SU-DHL-6 (cell line): ENCODE results near the gene NKX6-2.

Experiments
- H2AFZ ChIP-seq: fragments of 200-600 bp; sonication (generic); 2 replicates; pipeline ENCODE4 v1.6.1; 2014; ENCODE audit warnings: low read depth, mild to moderate bottlenecking, moderate library complexity, mixed read lengths, antibody characterized with exemption, low read length; ENCODE audit not compliant: severe bottlenecking
- H3F3A ChIP-seq: fragments of 200-600 bp; shearing (Covaris generic); 2 replicates; pipeline ENCODE4 v1.6.0; 2016; ENCODE audit warnings: antibody characterized with exemption, mild to moderate bottlenecking; ENCODE audit not compliant: insufficient read depth
- H3K27ac ChIP-seq: fragments of 200-600 bp; sonication (generic); 2 replicates; pipeline ENCODE4 v1.5.1; 2016; ENCODE audit warnings: low read depth, mild to moderate bottlenecking, low read length, moderate library complexity, mixed read lengths
- H3K27me3 ChIP-seq: fragments of 200-600 bp; sonication (generic), shearing (Covaris generic); 2 replicates; pipeline ENCODE4 v1.6.0; 2014; ENCODE audit warnings: mild to moderate bottlenecking, low read length
- H3K36me3 ChIP-seq: fragments of 200-600 bp; sonication (generic); 2 replicates; pipeline ENCODE4 v1.6.1; 2014; ENCODE audit warnings: mild to moderate bottlenecking, low read length, mixed read lengths
- H3K4me2 ChIP-seq: fragments of 300-600, 200-600 bp; shearing (Covaris generic), sonication (generic); 2 replicates; pipeline ENCODE4 v1.6.0; 2014; ENCODE audit warnings: low read length, low read depth, mild to moderate bottlenecking; ENCODE audit not compliant: poor library complexity, severe bottlenecking
- H3K4me3 ChIP-seq: fragments of 200-600 bp; sonication (generic); 2 replicates; pipeline ENCODE4 v1.5.1; 2014; ENCODE audit warnings: antibody characterized with exemption, low read length, mild to moderate bottlenecking, mixed read lengths; ENCODE audit not compliant: insufficient read depth, poor library complexity, severe bottlenecking
- H3K79me2 ChIP-seq: fragments of 200-600 bp; sonication (generic); 2 replicates; pipeline ENCODE4 v1.6.1; 2014; ENCODE audit warnings: mild to moderate bottlenecking, low read length, moderate library complexity; ENCODE audit not compliant: insufficient read depth
- H3K9ac ChIP-seq: fragments of 200-600 bp; sonication (generic); 2 replicates; pipeline ENCODE4 v1.7.0; 2014; ENCODE audit warnings: mild to moderate bottlenecking, low read length
- H3K9me2 ChIP-seq: fragments of 200-600 bp; sonication (generic); replicated peaks from 2 replicates; pipeline ENCODE4 v1.6.1; 2014; ENCODE audit warnings: low read length; ENCODE audit not compliant: insufficient read depth
- H3K9me3 ChIP-seq: fragments of 200-600 bp; sonication (generic); 2 replicates; pipeline ENCODE4 v1.6.1; 2014; ENCODE audit warnings: low read length, mixed read lengths; ENCODE audit not compliant: insufficient read depth
- H4K20me1 ChIP-seq: fragments of 200-600 bp; sonication (generic); 2 replicates; pipeline ENCODE4 v1.6.1; 2014; ENCODE audit warnings: low read depth, mild to moderate bottlenecking, antibody characterized with exemption, low read length, moderate library complexity, mixed read lengths
- CTCF ChIP-seq: fragments of 200-600 bp; sonication (generic); IDR thresholded peaks from one replicate; pipeline ENCODE4 v1.5.1; 2017; ENCODE audit warnings: antibody characterized with exemption, mild to moderate bottlenecking, low read length, moderate library complexity; ENCODE audit not compliant: insufficient read depth, poor library complexity, severe bottlenecking
- EZH2phosphoT487 ChIP-seq: fragments of 200-600 bp; sonication (generic), shearing (Covaris generic); conservative IDR thresholded peaks from 2 replicates; pipeline ENCODE4 v1.6.1; 2018; ENCODE audit warnings: mild to moderate bottlenecking, antibody characterized with exemption, low read length, moderate library complexity, mixed read lengths

The NKX6-2 gene

GRCh38 chr10:132780356-132780755, 5.6 kb downstream of the NKX6-2 start:
- no peak for TF ChIP-seq CTCF
- TF ChIP-seq EZH2phosphoT487, result no peak
- H3K9ac ChIP-seq, result no peak overlapping the region
- H3F3A ChIP-seq, result no peaks in the 10 kb centered on the region
- H3K4me2 ChIP-seq, result no peak overlapping the region
- H3K9me2 ChIP-seq, result no peaks in the 10 kb centered on the region
- H3K4me3 ChIP-seq, result no peak overlapping the region
- H3K27me3 ChIP-seq, result no peaks in the 10 kb centered on the region
- H3K9me3 ChIP-seq, result no peaks in the 10 kb centered on the region
- no peaks in the 10 kb centered on the region for H4K20me1 ChIP-seq
- H3K27ac ChIP-seq, result no peak overlapping the region
- H2AFZ ChIP-seq, result no peak overlapping the region
- no peaks in the 10 kb centered on the region for H3K79me2 ChIP-seq
- no peaks in the 10 kb centered on the region for H3K36me3 ChIP-seq

GRCh38 chr10:132779549-132780294, 6.2 kb downstream of the NKX6-2 start:
- Histone ChIP-seq H3F3A (no peaks in the 10 kb centered on the region), H3K4me2 (no peak overlapping the region), H3K9me3 (no peaks in the 10 kb centered on the region), H3K27me3 (no peaks in the 10 kb centered on the region), H3K4me3 (no peak overlapping the region), H3K9me2 (no peaks in the 10 kb centered on the region), H4K20me1 (no peaks in the 10 kb centered on the region), H2AFZ (no peak overlapping the region), H3K36me3 (no peaks in the 10 kb centered on the region), H3K79me2 (no peaks in the 10 kb centered on the region), H3K9ac (no peak overlapping the region), H3K27ac (no peak overlapping the region)
- TF ChIP-seq CTCF, result no peak
- TF ChIP-seq EZH2phosphoT487, result no peak

- TF ChIP-seq EZH2phosphoT487 (no peak), CTCF (no peak)
- no peak overlapping the region for H3K9ac ChIP-seq
- H3K9me3 ChIP-seq, result no peaks in the 10 kb centered on the region
- no peak overlapping the region for H3K4me2 ChIP-seq
- H3K27me3 ChIP-seq, result no peaks in the 10 kb centered on the region
- H3F3A ChIP-seq, result no peaks in the 10 kb centered on the region
- no peaks in the 10 kb centered on the region for H3K36me3 ChIP-seq
- H2AFZ ChIP-seq, result no peak overlapping the region
- H3K9me2 ChIP-seq, result no peaks in the 10 kb centered on the region
- no peak overlapping the region for H3K27ac ChIP-seq
- no peaks in the 10 kb centered on the region for H3K79me2 ChIP-seq
- no peaks in the 10 kb centered on the region for H4K20me1 ChIP-seq
- H3K4me3 ChIP-seq, result no peak overlapping the region
Observed at GRCh38 chr10:132777441-132777840, 8.5 kb downstream of the NKX6-2 start.
